ENCODE results near the gene HSPA12A.

DNA sequence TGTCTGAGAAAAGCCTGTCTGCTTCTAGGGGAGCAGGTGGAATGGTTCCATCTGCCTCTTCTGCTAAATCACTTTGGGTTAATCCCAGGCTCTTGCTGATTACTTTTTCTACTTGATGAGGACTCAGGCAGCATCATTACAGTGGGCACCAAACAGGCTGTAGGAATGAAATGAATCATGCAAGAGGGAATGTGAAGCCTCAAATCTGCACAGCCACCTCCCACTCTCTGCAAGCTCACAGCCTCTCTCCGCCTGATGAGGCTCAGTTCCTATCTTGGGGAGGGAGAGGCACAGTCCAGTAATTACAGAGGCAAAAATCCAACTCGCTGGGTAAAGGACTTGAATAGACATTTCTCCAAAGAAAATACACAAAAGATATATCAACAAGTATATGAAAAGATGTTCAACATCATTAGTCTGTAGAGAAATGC is 34.0 kb downstream of the HSPA12A start:
- no peak for TF ChIP-seq EZH2 (IDR thresholded peaks at IDR 0.05)
- no peak for TF ChIP-seq POLR2AphosphoS5 (IDR thresholded peaks at IDR 0.05; ENCODE audit: borderline replicate concordance, low read depth, low read length)
- no peak for TF ChIP-seq FOXP2 (optimal IDR thresholded peaks at IDR 0.05; ENCODE audit: control extremely low read depth, extremely low read length, insufficient read depth)
